AG10803 (cell line): ENCODE results near the gene MAP7.
"Not testable (repeated sequence)": the region's sequence is repeated elsewhere in the genome, so short reads cannot be mapped to it uniquely, and the experiment has no call there.

ENCODE experiments used
- DNase-seq: peaks from one replicate; pipeline ENCODE4 v3.0.0; 2010; ENCODE audit warnings: low read depth
- H3K4me3 ChIP-seq: 2 replicates; pipeline ENCODE4 v1.5.1; 2011; ENCODE audit warnings: mild to moderate bottlenecking, low read length, control low read depth
- TF ChIP-seq, protein P1 (sequence below): conservative IDR thresholded peaks from 2 replicates; pipeline ENCODE4 v1.5.1; 2011; ENCODE audit warnings: mild to moderate bottlenecking, low read length, control low read depth, inconsistent platforms

MAP7 gene

GRCh38 chr6:136591617-136592016 lies 41.4 kb upstream of the MAP7 start:
- H3K4me3 ChIP-seq: no peak overlapping the region
- DNase-seq: no peak
- TF ChIP-seq, protein P1, sequence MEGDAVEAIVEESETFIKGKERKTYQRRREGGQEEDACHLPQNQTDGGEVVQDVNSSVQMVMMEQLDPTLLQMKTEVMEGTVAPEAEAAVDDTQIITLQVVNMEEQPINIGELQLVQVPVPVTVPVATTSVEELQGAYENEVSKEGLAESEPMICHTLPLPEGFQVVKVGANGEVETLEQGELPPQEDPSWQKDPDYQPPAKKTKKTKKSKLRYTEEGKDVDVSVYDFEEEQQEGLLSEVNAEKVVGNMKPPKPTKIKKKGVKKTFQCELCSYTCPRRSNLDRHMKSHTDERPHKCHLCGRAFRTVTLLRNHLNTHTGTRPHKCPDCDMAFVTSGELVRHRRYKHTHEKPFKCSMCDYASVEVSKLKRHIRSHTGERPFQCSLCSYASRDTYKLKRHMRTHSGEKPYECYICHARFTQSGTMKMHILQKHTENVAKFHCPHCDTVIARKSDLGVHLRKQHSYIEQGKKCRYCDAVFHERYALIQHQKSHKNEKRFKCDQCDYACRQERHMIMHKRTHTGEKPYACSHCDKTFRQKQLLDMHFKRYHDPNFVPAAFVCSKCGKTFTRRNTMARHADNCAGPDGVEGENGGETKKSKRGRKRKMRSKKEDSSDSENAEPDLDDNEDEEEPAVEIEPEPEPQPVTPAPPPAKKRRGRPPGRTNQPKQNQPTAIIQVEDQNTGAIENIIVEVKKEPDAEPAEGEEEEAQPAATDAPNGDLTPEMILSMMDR: no peak

DNA sequence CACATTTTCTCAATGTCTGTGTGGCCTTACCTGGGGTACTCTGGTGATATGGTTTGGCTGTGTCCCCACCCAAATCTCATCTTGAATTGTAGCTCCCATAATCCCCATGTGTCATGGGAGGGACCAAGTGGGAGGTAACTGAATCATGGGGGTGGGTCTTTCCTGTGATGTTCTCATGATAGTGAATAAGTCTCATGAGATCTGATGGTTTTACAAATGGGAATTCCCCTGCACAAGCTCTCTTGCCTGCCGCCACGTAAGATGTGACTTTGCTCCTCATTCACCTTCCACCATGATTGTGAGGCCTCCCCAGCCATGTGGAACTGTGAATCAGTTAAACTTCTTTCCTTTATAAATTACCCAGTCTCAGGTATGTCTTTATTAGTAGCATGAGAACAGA lies 40.6 kb upstream of the MAP7 start:
- not testable (repeated sequence) for H3K4me3 ChIP-seq, DNase-seq

DNA sequence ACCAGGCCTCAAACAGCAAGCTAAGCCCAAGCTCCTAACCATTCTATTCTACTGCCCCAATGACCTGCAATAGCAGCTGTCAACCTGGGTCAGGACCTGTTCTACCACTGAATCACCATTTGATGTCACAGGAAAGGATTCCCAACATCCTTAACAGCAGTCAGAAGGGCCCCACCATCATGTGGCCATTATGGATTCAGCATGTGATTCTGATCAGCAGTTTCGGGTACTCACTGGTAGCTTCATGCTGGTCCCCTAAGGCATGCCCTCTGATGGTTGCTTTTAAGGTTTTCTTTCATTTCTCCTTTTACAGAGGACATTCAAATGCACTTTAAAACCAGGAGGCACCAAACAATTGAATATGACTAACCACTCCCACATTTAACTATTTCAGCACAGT lies 37.3 kb upstream of the MAP7 start:
- DNase-seq: no peak
- no peak overlapping the region for H3K4me3 ChIP-seq

DNA sequence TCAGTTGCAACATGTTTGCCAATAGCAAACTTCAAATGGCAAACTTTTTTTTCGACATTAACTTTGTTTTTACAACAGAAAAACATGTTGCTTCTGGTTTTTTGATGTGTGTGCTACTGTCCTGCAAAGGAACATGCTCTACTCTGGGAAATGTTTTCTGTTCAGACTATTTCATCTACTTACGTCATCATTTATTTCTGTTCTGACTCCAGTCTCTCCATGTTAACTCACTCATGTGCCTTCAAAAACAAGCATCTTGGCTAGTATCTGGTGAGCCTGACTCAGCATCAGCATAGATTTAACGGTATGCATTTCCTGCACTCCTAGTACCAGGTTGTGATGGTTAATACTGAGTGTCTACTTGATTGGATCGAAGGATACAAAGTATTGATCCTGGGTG lies 36.1 kb upstream of the MAP7 start:
- H3K4me3 ChIP-seq: no peak overlapping the region
- TF ChIP-seq, protein P1: no peak
- peak; percentile 94 for DNase-seq

More for the DNA sequence above, 37.3 kb upstream of the MAP7 start:
- TF ChIP-seq, protein P1: no peak

- not testable (repeated sequence) for DNase-seq, H3K4me3 ChIP-seq
Observed at GRCh38 chr6:136585523-136585922, 35.3 kb upstream of the MAP7 start.

DNA sequence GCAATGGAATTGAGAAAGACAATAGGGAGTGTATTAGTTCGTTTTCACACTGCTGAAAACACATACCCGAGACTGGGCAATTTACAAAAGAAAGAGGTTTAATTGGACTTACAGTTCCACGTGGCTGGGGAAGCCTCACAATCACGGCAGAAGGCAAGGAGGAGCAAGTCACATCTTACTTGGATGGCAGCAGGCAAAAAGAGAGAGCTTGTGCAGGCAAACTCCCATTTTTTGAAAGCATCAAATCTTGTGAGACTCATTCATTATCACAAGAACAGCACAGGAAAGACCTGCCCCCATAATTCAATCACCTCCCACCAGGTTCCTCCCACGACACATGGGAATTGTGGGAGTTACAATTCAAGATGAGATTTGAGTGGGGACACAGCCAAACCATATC lies 34.1 kb upstream of the MAP7 start:
- H3K4me3 ChIP-seq, DNase-seq: not testable (repeated sequence)

DNA sequence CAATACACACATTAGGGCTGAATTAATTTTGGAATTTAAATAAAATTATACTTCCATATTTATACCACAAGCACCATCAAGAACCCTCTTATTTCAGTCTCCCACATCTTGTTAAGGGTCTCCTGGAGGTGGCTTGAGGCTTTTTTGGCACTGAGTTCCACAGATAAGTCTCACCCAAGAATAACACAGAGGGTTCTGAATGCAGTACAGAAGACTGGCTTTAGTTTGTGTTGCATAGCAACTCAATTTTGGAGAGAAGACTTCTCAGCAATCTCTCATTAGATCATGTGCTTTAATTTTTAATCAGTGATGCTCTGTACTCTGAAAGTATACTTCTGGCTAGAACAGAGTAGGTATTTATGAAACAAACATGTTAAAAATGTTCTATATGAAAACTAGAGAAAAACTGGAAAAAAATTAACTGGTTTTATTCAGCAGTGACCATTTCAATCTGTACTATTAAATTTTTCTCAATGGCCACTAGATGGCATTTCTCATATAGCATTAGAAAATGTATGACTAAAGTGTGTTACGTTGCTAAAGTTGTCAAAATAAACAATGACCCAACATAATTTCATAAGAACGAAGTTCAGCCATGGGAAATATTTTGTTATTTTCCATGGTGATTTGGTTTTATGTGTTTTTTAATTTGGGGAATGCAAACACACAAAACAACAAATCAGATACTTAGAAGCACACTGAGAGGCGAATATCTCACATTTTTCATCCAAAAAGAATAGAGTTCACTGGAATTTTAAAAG lies 32.7 kb upstream of the MAP7 start:
- no peak overlapping the region for H3K4me3 ChIP-seq
- TF ChIP-seq, protein P1: peak; percentile 64
- peak; percentile 93 for DNase-seq

GRCh38 chr6:136579800-136580199 lies 29.6 kb upstream of the MAP7 start:
- no peak overlapping the region for H3K4me3 ChIP-seq
- TF ChIP-seq, protein P1: no peak
- peak; percentile 46 for DNase-seq

GRCh38 chr6:136576821-136577220 lies 26.6 kb upstream of the MAP7 start:
- DNase-seq: no peak

More at GRCh38 chr6:136576821-136577220, 26.6 kb upstream of the MAP7 start:
- TF ChIP-seq, protein P1: no peak
- H3K4me3 ChIP-seq: no peak overlapping the region
